Activated T-cell treated with anti-CD3 and anti-CD28 coated beads, Interleukin-2, amount 50 U/mL, for 4 hours (primary cell): ENCODE measurements around the gene C10orf105. TPM values are rescaled to one million over a fixed set of nuclear protein-coding genes. Genes with fewer than 3 reads are reported as not detected.

Experiments
- total RNA-seq, 3 donors: library from RNA; stranded (reverse); gene quantifications; one replicate each; pipeline ENCODE4 v1.2.1, GENCODE V29; 2021

C10orf105 gene
- total RNA-seq, 3 donors from 2014 or later = 0.05 to 0.28 (median 0.18) TPM

Other genes starting within 250 kb of the C10orf105 start
- 100 to 1,000 TPM; 238 to 274 (median 240) TPM for gene VSIR, start 53.7 kb upstream of the C10orf105 start, total RNA-seq
- gene PSAP, start 131.5 kb upstream of the C10orf105 start, total RNA-seq = 100 to 1,000 TPM in 1 of 3 donors, 10 to 100 TPM in 2; 96.4 to 125 (median 97.9) TPM
- gene CHST3, start 244.6 kb upstream of the C10orf105 start, total RNA-seq = 1 to 10 TPM in 2 of 3 donors, under 1 TPM in 1; 0.90 to 2.0 (median 1.1) TPM